Left forelimb (tissue), 1 donor: ENCODE measurements around the gene GTPBP4.
"Not testable (repeated sequence)": the region's sequence is repeated elsewhere in the genome, so short reads cannot be mapped to it uniquely, and the experiment has no call there.

Experiments used
- DNase-seq: peaks from one replicate; pipeline ENCODE4 v3.0.0-alpha.2; 2018; ENCODE audit warnings: low spot score

The GTPBP4 gene

DNA sequence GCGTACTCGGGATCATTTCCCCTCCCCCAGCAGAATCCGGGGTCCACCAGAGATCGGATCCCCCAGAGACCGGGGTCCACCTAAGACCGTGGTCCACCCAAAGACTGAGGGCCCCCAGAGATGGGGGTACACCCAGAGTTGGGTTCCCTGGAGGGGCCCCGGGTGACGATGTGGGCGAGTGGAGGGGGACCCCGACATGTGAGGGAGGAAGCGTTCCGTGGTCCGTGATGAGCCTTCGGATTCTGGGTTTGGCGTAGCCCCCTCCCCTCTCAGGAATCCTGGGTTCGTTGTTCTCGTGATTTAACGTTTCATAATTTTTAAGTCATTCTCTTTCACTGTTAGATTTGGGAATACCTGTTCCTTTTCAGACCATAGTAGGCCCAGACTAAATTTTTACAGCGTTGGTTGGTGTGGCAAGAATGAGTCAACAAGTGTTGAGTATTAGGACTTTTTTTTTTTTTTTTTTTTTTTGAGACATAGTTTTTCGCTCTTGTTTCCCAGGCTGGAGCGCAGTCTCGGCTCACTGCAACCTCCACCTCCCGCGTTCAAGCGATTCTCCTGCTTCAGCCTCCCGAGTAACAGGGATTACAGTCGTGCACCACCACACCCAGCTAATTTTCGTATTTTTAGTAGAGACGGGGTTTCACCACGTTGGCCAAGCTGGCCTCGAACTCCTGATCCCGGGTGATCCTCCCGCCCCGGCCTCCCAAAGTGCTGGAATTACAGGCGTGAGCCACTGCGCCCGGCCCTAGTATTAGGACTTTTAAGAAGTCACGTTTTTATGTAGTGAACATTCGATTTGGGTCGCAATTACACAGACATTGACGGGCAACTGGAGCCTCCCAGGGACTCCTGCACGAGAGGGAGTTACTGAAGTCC lies 672 bp downstream of the GTPBP4 start:
- no peak for DNase-seq

GRCh38 chr10:990808-991207 lies 2.6 kb downstream of the GTPBP4 start:
- no peak for DNase-seq

DNA sequence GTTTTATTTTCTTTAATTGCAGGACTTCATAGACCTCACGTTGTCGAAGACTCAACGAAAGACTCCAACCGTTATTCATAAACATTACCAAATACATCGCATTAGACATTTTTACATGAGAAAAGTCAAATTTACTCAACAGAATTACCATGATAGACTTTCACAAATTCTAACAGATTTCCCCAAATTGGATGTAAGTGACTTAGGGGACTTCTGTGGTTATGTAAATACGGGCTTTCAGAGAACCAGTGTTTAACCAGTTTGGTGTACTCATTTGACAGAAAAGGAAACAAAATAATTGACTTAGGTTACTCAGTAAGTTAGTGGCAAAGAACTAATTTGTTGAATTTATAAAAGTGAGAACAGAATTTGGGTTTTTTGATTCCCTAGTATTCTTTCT lies 4.2 kb downstream of the GTPBP4 start:
- DNase-seq: no peak

GRCh38 chr10:992871-993270 lies 4.6 kb downstream of the GTPBP4 start:
- no peak for DNase-seq

GRCh38 chr10:994836-995558 lies 6.8 kb downstream of the GTPBP4 start:
- peak; percentile 12 for DNase-seq

DNA sequence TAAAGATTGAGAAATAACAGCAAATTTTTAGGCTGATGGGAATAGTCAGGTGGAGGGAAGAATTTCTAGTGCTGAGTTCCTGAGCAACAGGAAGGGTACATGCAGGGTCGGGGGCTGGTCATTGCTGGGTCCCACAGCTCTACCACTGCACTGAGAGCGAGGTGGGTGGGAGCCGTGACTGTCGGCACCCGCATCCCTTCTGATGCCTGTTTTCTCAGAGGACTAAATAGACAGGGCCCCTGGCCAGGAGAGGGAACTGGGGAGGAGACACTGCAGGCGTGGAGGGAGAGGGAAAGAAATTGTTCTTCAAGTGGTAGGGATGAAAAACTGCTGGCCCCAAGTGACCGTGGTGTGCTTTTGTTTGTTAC lies 7.3 kb downstream of the GTPBP4 start:
- no peak for DNase-seq

DNA sequence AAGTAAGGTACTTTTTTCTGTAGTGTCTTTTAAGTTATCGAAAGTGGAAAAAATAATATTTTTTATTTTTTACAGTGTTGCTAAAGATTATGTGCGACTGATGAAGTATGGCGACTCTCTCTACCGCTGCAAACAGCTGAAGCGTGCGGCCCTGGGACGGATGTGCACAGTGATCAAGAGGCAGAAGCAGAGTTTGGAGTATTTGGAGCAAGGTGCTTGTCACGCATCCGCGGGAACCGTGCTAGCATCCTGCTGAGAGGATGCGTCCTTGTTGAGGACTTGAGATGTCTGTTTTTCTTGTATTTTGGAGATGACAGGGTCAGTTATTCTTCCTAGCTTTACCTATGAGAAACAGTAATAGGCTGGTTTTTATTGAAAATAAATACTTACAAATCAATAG lies 7.8 kb downstream of the GTPBP4 start:
- no peak for DNase-seq

DNA sequence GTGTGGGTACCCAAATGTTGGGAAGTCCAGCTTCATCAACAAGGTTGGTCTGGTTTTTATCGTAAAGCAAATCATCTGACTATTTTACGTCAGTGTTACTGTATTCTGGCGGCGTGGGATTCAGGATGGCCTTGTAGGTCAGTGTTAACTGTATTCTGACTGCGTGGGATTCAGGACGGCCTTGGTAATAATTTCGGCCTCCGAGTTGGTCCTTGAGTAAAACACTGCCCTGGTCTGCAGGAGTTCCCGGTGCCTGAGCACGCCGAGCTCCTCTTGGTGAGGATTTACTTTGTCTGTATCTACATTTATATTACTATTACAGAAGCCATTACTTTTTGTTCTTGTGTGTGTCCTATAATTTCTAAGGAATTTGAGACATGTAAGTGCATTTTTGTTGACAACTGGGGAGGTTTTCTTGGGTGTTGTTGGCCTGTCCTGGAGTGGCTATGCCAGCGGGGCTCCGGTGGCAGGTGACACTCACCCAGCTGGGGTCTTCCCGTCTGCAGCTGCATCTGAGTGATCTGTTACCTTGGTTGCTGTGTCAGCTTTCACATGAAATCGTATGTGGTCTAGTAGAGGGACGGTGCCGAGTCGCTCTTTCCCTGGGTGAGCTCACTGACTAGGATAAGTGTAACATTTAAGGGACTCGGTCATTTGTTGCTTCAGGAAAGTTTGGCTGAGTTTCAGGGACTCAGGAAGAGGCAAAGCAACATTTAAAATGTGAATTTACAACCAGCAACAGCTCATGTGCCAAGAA lies 9.2 kb downstream of the GTPBP4 start:
- no peak for DNase-seq

- DNase-seq: no peak
Observed at GRCh38 chr10:1002425-1003006, 14.3 kb downstream of the GTPBP4 start.

- no peak for DNase-seq
Observed at GRCh38 chr10:1003884-1004670, 15.8 kb downstream of the GTPBP4 start.

DNA sequence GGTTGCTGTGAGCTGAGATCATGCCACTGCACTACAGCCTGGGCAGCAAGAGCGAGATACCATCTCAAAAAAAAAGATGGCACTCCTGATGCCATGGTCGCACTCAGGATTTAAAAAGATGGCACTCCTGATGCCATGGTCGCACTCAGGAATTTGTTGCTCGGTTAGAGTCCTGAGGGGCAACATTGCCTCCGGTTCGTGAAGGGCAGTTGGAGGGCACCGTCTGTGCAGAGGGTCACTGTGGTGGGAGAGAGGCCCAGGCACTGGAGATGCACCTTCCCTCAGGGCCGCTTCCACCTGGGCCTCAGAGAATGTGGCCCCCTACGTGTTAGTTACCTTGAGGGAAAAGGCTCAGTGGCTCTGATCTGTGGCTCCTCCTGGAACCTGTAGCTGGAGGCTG lies 18.3 kb downstream of the GTPBP4 start:
- DNase-seq: no peak

DNA sequence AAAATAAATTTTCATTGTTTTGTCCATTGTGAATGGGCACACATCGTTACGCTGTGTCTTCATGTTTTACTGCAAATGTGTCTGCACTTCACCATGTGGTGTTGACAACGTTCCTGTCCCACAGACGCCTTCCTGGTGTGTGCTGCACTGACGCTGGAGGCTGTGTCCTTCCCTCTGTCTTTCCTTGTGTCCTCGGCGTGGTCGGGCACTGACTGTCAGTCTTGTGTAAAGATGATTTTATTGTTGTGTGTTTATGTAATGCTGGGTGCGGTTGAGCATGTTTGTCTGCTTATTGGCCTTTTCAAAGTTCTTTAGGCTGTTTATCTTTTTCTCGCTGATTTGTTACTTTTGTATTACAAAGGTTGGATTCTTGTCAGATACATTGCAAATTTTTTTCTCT lies 19.3 kb downstream of the GTPBP4 start:
- DNase-seq: no peak

- no peak for DNase-seq
Observed at GRCh38 chr10:1009071-1009494, 20.8 kb downstream of the GTPBP4 start.

GRCh38 chr10:1009947-1010346 lies 21.7 kb downstream of the GTPBP4 start:
- DNase-seq: not testable (repeated sequence)

- no peak for DNase-seq
Observed at GRCh38 chr10:1010703-1011102, 22.5 kb downstream of the GTPBP4 start.

DNA sequence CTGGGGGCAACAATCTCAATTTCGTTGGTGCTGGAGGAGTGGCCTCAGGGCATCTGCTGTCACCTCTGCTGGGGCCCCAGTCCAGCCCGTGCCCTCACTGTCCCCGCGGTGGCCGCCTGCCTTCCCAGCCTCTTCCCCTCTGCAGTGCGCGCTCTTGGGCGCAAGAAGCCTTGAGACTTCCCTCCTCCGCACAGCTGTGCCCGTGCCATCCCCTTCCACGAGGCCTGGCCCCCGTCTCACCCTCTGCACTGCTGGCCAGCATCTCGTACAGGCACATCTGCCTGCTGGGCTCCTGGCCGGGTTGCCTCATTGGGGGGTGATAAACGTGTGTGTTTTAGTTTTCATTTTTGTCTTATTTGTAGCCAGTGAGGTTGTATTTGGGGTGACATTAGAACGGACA lies 23.5 kb downstream of the GTPBP4 start:
- DNase-seq: no peak

DNA sequence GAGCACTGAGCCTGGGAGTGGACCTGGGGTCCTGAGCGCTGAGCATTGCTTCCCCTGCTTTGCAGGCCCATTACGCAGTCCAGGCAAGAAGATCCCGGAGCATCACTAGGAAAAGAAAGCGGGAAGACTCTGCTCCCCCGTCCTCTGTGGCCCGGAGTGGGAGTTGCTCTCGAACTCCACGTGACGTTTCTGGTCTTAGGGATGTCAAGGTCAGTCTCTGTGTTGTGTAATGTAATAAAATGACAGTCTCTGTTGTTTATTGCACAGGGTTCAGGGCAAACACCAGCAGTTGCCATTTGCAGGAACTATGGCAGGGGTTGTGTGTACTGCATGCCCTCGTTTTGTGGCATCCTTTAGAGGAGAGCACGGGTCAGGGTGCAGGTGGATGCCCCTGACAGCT lies 27.5 kb downstream of the GTPBP4 start:
- DNase-seq: no peak

DNA sequence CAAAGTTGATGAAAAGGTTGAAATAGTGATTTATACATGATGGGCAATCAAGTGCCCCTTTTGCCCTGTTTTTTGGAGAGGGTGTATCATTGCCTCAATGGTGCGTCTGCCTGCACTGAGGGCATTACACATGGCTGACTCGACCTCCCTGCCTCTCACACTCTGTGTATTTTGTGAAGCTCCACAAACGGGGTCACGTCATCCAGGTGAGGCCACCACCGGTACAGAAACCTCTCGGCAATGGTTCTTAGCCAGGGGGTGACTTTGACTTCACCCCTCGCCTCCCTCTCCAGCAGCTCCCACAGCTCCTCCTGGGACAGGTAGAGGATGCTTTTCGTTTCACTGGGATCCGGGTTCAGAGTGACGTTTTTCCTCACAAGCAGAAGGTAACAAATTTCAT lies 31.1 kb downstream of the GTPBP4 start:
- DNase-seq: no peak

DNA sequence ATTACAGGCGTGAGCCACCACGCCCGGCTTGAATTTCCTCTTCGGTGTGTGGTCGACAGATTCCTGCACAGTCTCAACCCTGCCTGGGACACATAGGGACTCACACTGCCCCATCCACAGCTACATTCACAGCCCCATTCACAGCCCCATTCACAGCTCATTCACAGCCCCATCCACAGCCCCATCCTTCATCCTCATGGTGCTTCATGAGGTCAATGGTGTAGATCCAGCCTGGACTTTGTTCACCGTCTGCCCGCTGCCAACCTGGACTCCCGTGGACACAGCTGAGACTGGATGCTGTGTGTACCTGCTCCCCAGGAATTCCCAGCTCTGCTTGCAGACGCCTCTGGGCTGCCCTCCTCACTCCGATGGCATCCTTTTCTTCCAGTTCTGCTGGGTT lies 32.2 kb downstream of the GTPBP4 start:
- no peak for DNase-seq

DNA sequence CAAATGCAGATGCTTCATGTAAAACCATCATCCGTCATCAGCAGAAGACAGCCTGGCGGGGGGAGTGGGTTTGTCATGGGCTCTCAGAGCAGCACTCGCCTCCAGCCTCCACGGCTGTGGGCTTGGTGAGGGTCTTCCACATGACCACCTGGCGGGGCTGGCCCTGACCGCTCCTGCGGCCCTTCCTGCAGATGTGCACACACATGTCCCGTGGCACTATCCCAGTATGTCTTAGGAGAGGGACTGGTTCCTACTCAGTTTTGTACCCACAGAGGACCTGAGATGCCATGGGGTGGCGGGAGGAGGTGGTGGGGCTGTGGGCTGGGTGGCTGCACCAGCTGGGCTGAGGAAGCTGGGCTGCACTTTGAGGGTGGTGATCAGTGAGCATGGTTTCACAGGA lies 32.7 kb downstream of the GTPBP4 start:
- no peak for DNase-seq

GRCh38 chr10:1022413-1022812 lies 34.2 kb downstream of the GTPBP4 start:
- no peak for DNase-seq

DNA sequence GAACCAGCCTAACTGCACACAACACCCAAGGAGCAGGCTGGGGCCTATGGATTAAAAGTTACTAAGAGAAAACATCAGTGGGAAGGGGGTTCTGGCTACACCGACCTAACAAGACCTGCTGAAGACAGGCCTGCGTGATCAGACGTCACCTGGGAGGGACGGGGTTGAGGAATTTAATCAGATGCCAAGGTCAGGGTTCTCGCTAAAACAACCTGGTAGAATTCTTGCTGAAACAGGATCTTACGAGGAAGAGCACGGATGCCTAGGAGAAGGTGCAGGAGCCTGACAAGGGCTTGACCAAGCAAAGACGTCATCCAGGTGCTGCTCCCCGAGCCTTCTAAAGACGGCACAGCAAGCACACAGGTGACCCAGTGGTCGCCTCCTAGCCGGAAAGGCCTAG lies 35.9 kb downstream of the GTPBP4 start:
- no peak for DNase-seq
